Measurements from ENCODE around the gene CEMP1.

DNA sequence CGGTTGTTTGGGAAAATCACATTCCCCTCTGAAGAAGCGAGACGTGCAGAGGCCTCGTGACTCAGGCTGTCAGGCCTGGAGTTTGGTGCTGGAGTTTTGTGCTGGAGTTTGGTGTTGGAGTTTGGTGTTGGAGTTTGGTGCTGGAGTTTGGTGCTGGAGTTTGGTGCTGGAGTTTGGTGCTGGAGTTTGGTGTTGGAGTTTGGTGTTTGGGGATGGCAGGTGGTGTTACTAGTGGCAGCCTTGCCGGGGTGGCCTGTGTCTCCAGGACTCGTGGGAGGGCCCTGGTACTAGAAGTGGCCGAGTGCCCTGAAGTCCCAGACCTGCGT is 43.7 kb downstream of the CEMP1 start:
- TF ChIP-seq EZH2 (IDR thresholded peaks at IDR 0.05; ENCODE audit: low read depth, unreplicated experiment) (no peak), CTCF (conservative IDR thresholded peaks at IDR 0.05; ENCODE audit: low read depth in 2 of 2) (no peak), JUNB (IDR thresholded peaks at IDR 0.05; ENCODE audit: unreplicated experiment) (no peak), CREB1 (CRISPR knock-in tag; IDR thresholded peaks at IDR 0.05; ENCODE audit: low read depth) (no peak), POLR2AphosphoS5 (IDR thresholded peaks at IDR 0.05; ENCODE audit: low read depth) (no peak), REST (IDR thresholded peaks at IDR 0.05; ENCODE audit: unreplicated experiment) (no peak)

Measured in GM23338 (cell line).